Myocyte (in vitro differentiated cells): ENCODE results near the gene RAB6D. TPM values are rescaled to one million over a fixed set of nuclear protein-coding genes. Genes with fewer than 3 reads are reported as not detected.
A peak's percentile ranks its signal among the peaks of the same experiment; 100 is the strongest.
"Not testable (repeated sequence)": the region's sequence is repeated elsewhere in the genome, so short reads cannot be mapped to it uniquely, and the experiment has no call there.

Experiments
- DNase-seq: peaks from one replicate; pipeline ENCODE4 v3.0.0-alpha.2; 2012; ENCODE audit warnings: low read depth
- total RNA-seq: library from RNA; depleted of rRNA; stranded (reverse); fragments of >200 nt; gene quantifications from 2 replicates; pipeline ENCODE4 v1.2.3, GENCODE V29; 2014

RAB6D gene
- total RNA-seq, 1 donor from 2014 or later: not detected

DNA sequence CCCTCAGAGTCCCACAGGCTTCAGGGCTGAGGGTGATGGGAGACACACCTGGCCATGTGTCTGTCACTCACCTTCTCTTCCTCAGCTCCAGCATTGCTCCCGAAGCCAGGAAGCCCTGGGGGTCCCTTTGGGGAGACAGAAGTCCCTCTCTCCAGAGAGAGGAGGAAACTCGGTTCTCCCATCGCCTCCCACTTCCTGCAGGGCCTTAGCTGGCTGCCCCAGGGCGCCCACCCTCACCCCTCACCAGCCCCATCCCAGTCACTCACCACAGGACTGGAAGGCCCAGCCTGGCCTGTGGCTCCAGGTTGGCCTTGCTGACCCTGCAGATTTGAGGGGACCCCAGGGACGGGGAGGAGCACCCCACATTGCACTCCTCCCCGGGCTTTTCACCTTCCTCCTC, 2.7 kb upstream of the RAB6D start:
- DNase-seq: no peak

DNA sequence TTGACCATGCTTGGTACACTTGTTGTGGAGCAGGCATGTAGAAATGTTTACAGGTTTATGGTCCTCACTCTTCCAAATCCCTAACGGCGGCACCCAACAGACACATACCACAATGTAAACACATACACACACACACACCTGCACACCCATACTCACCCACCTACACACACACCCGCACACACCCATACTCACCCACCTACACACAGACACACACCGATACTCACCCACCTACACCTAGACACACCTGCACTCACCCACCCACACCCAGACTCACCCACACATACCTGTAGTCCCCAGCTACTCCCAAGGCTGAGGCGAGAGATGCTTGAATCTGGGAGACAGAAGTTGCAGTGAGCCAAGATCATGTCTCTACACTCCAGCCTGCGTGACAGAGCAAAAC, 1.5 kb upstream of the RAB6D start:
- no peak for DNase-seq

- not testable (repeated sequence) for DNase-seq
Measured at GRCh38 chr2:131363213-131363612, 755 bp downstream of the RAB6D start.

DNA sequence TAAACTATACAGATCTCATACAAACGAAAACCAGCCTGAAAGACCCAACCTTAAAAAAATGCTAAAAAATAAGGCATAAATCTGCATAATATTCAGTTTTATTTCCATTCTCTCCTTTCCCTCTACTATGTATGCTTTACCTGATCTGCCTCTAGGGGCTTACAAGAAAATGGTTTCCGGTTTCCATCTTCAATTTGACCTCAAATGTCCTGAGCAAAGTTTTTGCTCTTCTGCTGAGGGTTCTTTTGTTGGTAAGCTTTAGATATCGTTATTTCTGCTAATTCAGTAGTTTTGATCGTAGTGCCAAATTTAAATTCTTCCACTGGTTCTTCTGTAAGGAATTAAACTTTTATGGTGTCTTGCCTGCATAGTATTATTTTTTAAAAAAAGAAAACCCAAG, 2.2 kb downstream of the RAB6D start:
- not testable (repeated sequence) for DNase-seq

DNA sequence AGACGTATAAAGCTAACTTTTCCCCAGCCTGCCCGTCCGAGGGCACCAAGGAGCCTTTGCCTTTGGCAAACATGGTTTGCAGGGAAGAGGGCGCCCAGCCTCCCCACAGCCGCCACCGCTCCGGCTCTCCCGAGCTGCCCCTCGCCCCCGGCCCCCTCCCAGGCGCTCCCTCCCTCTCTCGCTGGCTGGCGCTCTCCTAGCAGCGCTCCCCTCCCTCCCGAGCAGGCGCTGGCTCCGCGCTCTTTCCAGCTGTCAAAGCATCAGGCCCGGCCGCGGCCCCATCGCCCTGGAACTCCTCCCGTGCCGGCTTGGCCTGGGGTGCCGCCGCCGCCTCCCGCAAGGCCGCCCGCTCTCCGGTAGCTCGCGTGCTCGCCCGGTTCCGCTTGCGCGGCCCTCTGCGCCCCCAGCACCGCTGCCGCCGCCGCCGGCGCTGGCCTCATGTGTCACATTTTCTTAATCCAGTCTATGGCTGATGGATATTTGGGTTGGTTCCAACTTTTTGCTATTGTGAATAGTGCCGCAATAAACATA, 10.7 kb downstream of the RAB6D start:
- not testable (repeated sequence) for DNase-seq

DNA sequence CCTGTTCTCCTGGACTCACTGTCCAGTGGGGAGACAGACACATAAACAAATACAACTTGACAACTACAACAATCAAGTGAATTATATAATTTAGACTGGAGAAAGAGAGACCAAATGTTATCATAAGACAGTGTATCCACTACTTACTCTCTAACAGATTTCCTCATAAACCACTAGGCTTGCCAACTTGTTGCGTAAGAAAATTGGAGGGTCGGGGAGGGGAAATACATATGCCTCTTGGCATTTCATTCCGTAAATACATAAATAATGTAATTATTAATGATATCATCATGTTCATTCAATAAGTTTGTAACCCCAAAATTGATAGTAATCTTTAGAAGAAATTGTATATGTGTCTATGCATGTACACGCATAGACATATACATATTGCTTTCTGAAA, 14.9 kb downstream of the RAB6D start:
- no peak for DNase-seq

- DNase-seq: not testable (repeated sequence)
Measured at GRCh38 chr2:131347035-131347434, 16.9 kb downstream of the RAB6D start.

DNA sequence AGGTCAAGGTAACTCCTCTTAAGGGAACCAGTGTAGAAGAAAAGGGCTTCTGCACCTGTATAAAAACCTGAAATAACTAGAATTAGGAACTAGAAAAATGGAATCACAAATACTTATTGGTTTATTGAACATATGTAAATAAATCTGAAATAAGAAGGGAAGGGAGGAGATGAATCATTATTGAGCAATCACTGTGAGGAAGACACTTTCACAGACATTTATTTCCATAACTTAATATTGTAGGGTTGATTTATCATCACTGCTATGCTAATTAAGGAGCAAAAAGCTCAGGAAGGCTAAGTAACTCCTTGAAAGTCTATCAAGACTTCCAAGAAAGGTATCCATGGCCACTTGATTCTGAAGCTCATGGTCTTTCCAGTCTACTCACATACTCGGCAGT, 24.7 kb downstream of the RAB6D start:
- not testable (repeated sequence) for DNase-seq

GRCh38 chr2:131335319-131335718, 28.6 kb downstream of the RAB6D start:
- DNase-seq: peak; percentile 40

- DNase-seq: not testable (repeated sequence)
Measured at GRCh38 chr2:131332709-131333108, 31.3 kb downstream of the RAB6D start.

GRCh38 chr2:131331000-131331399, 33.0 kb downstream of the RAB6D start:
- DNase-seq: not testable (repeated sequence)

- DNase-seq: no peak
Measured at GRCh38 chr2:131322209-131322608, 41.8 kb downstream of the RAB6D start.

GRCh38 chr2:131321344-131321743, 42.6 kb downstream of the RAB6D start:
- not testable (repeated sequence) for DNase-seq

- not testable (repeated sequence) for DNase-seq
Measured at GRCh38 chr2:131311001-131311400, 53.0 kb downstream of the RAB6D start.

Other genes starting within 250 kb of the RAB6D start
- gene POTEE, start 154.6 kb downstream of the RAB6D start, total RNA-seq: not detected in 2 replicates
- gene TUBA3D, start 112.0 kb upstream of the RAB6D start, total RNA-seq: not detected in 2 replicates
- gene MZT2A, start 128.2 kb upstream of the RAB6D start, total RNA-seq: 35.1 and 35.5 TPM in 2 replicates
- 7.8 and 8.5 TPM in 2 replicates for gene CCDC74A, start 163.7 kb upstream of the RAB6D start, total RNA-seq